Karpas-422 (cell line): ENCODE data around the gene PDLIM7. TPM values are rescaled to one million over a fixed set of nuclear protein-coding genes. Genes with fewer than 3 reads are reported as not detected.

Experiments used
- DNase-seq: peaks from one replicate; pipeline ENCODE4 v3.0.0-alpha.2; 2015
- H2AFZ ChIP-seq: fragments of 200-600 bp; sonication (generic); 2 replicates; pipeline ENCODE4 v1.6.1; 2014; ENCODE audit warnings: antibody characterized with exemption, low read length, mixed read lengths
- H3K27ac ChIP-seq: fragments of 200-600 bp; sonication (generic); 2 replicates; pipeline ENCODE4 v1.5.1; 2014; ENCODE audit warnings: mild to moderate bottlenecking, low read length, moderate library complexity
- H3K27me3 ChIP-seq: fragments of 200-600 bp; sonication (generic); 2 replicates; pipeline ENCODE4 v1.6.1; 2014; ENCODE audit warnings: low read length, mixed read lengths
- H3K36me3 ChIP-seq: fragments of 200-600 bp; sonication (generic); 2 replicates; pipeline ENCODE4 v1.6.1; 2014; ENCODE audit warnings: low read length, mixed read lengths; ENCODE audit not compliant: insufficient read depth
- H3K4me1 ChIP-seq: fragments of 200-600 bp; sonication (generic); 2 replicates; pipeline ENCODE4 v1.6.1; 2014; ENCODE audit warnings: mild to moderate bottlenecking, low read length, mixed read lengths
- H3K4me2 ChIP-seq: fragments of 200-600 bp; sonication (generic); 2 replicates; pipeline ENCODE4 v1.6.1; 2014; ENCODE audit warnings: low read length, low read depth, mild to moderate bottlenecking; ENCODE audit not compliant: poor library complexity, severe bottlenecking
- H3K4me3 ChIP-seq: fragments of 200-600 bp; sonication (generic); 2 replicates; pipeline ENCODE4 v1.5.1; 2014; ENCODE audit warnings: mild to moderate bottlenecking, antibody characterized with exemption, low read length, mixed read lengths
- H3K79me2 ChIP-seq: fragments of 200-600 bp; sonication (generic); 2 replicates; pipeline ENCODE4 v1.6.1; 2014; ENCODE audit warnings: mild to moderate bottlenecking, low read length, mixed read lengths
- H3K9ac ChIP-seq: fragments of 200-600 bp; sonication (generic); 2 replicates; pipeline ENCODE4 v1.6.0; 2014; ENCODE audit warnings: low read length
- H3K9me2 ChIP-seq: fragments of 200-600 bp; sonication (generic), shearing (Covaris generic); replicated peaks from 2 replicates; pipeline ENCODE4 v1.6.0; 2014; ENCODE audit warnings: mild to moderate bottlenecking, low read length, moderate library complexity; ENCODE audit not compliant: insufficient read depth
- H3K9me3 ChIP-seq: fragments of 300-700, 200-600 bp; sonication (generic); 2 replicates; pipeline ENCODE4 v1.6.1; 2014; ENCODE audit warnings: low read length, mixed read lengths
- H4K20me1 ChIP-seq: fragments of 200-600 bp; sonication (generic); 2 replicates; pipeline ENCODE4 v1.6.1; 2014; ENCODE audit warnings: mild to moderate bottlenecking, antibody characterized with exemption, low read length, low read depth; ENCODE audit not compliant: insufficient read depth
- total RNA-seq: library from RNA; depleted of rRNA; stranded (reverse); fragments of >200 nt; shearing (Covaris generic); gene quantifications from 2 replicates; pipeline ENCODE4 v1.2.3, GENCODE V29; 2014; ENCODE audit warnings: low replicate concordance

PDLIM7 gene
- total RNA-seq, 1 experiment from 2014 or later = 53.6 TPM

GRCh38 chr5:177500685-177501522 is 3.5 kb upstream of the PDLIM7 start:
- H3K9me2 ChIP-seq = no peaks in the 10 kb centered on the region
- H3K27me3 ChIP-seq = no peaks in the 10 kb centered on the region
- no peaks in the 10 kb centered on the region for H3K36me3 ChIP-seq
- peak; percentile 91 for DNase-seq
- peaks cover 8% of the 10 kb centered on the region; the same call in 1 of the 2 replicates for H4K20me1 ChIP-seq
- H3K27ac ChIP-seq = peak overlapping the region; percentile 90
- peaks cover 61% of the 10 kb centered on the region for H3K4me1 ChIP-seq
- no peaks in the 10 kb centered on the region for H3K9me3 ChIP-seq
- H3K4me2 ChIP-seq = no peak overlapping the region
- peak overlapping the region; percentile 42; the same call in 1 of the 2 replicates for H3K9ac ChIP-seq
- H3K79me2 ChIP-seq = peaks cover 8% of the 10 kb centered on the region
- no peak overlapping the region for H2AFZ ChIP-seq
- H3K4me3 ChIP-seq = no peak overlapping the region

- no peak overlapping the region for H2AFZ ChIP-seq
- H3K4me1 ChIP-seq = peaks cover 65% of the 10 kb centered on the region
- H3K4me3 ChIP-seq = no peak overlapping the region
- H3K79me2 ChIP-seq = peaks cover 10% of the 10 kb centered on the region
- no peak overlapping the region for H3K9ac ChIP-seq
- H3K27ac ChIP-seq = no peak overlapping the region
- H3K9me2 ChIP-seq = no peaks in the 10 kb centered on the region
- no peaks in the 10 kb centered on the region for H3K36me3 ChIP-seq
- H3K4me2 ChIP-seq = no peak overlapping the region
- no peaks in the 10 kb centered on the region for H3K9me3 ChIP-seq
- DNase-seq = no peak
- H3K27me3 ChIP-seq = no peaks in the 10 kb centered on the region
- peaks cover 8% of the 10 kb centered on the region; the same call in 1 of the 2 replicates for H4K20me1 ChIP-seq
Measured at GRCh38 chr5:177499842-177500241, 2.4 kb upstream of the PDLIM7 start.

- no peak for DNase-seq
- Histone ChIP-seq H3K9ac (peak overlapping the region; percentile 43), H3K79me2 (peaks cover 10% of the 10 kb centered on the region), H3K27me3 (no peaks in the 10 kb centered on the region), H3K27ac (no peak overlapping the region), H3K4me1 (peaks cover 60% of the 10 kb centered on the region), H3K4me3 (peak overlapping the region; percentile 96), H4K20me1 (peaks cover 8% of the 10 kb centered on the region; the same call in 1 of the 2 replicates), H3K9me2 (no peaks in the 10 kb centered on the region), H3K4me2 (peak overlapping the region; percentile 98), H2AFZ (0 out of 2 replicates have a peak overlapping the region, but pooled peaks have one; percentile 70), H3K36me3 (no peaks in the 10 kb centered on the region), H3K9me3 (no peaks in the 10 kb centered on the region)
Measured at GRCh38 chr5:177498013-177498787, 796 bp upstream of the PDLIM7 start.

GRCh38 chr5:177496727-177497291 is 595 bp downstream of the PDLIM7 start:
- H3K9me3 ChIP-seq = no peaks in the 10 kb centered on the region
- H3K9ac ChIP-seq = peak overlapping the region; percentile 96
- DNase-seq = peak; percentile 90
- H3K36me3 ChIP-seq = no peaks in the 10 kb centered on the region
- peak overlapping the region; percentile 85 for H3K27ac ChIP-seq
- H3K9me2 ChIP-seq = no peaks in the 10 kb centered on the region
- peak overlapping the region; percentile 98 for H3K4me2 ChIP-seq
- peaks cover 10% of the 10 kb centered on the region for H3K79me2 ChIP-seq
- H3K4me3 ChIP-seq = peak overlapping the region; percentile 96
- H2AFZ ChIP-seq = no peak overlapping the region
- H3K27me3 ChIP-seq = no peaks in the 10 kb centered on the region
- H3K4me1 ChIP-seq = peaks cover 46% of the 10 kb centered on the region
- H4K20me1 ChIP-seq = peaks cover 8% of the 10 kb centered on the region; the same call in 1 of the 2 replicates

- Histone ChIP-seq H3K27me3 (no peaks in the 10 kb centered on the region), H3K79me2 (peaks cover 10% of the 10 kb centered on the region), H3K4me1 (peaks cover 42% of the 10 kb centered on the region), H3K9me3 (no peaks in the 10 kb centered on the region), H4K20me1 (peaks cover 8% of the 10 kb centered on the region; the same call in 1 of the 2 replicates), H3K27ac (peak overlapping the region; percentile 85), H3K4me3 (peak overlapping the region; percentile 96), H3K36me3 (no peaks in the 10 kb centered on the region), H2AFZ (no peak overlapping the region), H3K9me2 (no peaks in the 10 kb centered on the region), H3K4me2 (peak overlapping the region; percentile 98), H3K9ac (peak overlapping the region; percentile 96)
- no peak for DNase-seq
Measured at GRCh38 chr5:177496070-177496726, 1.2 kb downstream of the PDLIM7 start.

GRCh38 chr5:177495243-177496060 is 2.0 kb downstream of the PDLIM7 start:
- no peaks in the 10 kb centered on the region for H3K9me3 ChIP-seq
- peak overlapping the region; percentile 96 for H3K9ac ChIP-seq
- peak overlapping the region; percentile 98 for H3K4me2 ChIP-seq
- peaks cover 45% of the 10 kb centered on the region for H3K4me1 ChIP-seq
- H2AFZ ChIP-seq = no peak overlapping the region
- no peaks in the 10 kb centered on the region for H3K27me3 ChIP-seq
- peaks cover 8% of the 10 kb centered on the region; the same call in 1 of the 2 replicates for H4K20me1 ChIP-seq
- peak overlapping the region; percentile 85 for H3K27ac ChIP-seq
- H3K4me3 ChIP-seq = peak overlapping the region; percentile 96; the same call in 1 of the 2 replicates
- peaks cover 10% of the 10 kb centered on the region for H3K79me2 ChIP-seq
- H3K9me2 ChIP-seq = no peaks in the 10 kb centered on the region
- DNase-seq = peak; percentile 67
- H3K36me3 ChIP-seq = no peaks in the 10 kb centered on the region
